Hepatocyte (in vitro differentiated cells): ENCODE data around the gene ZNF775. TPM values are rescaled to one million over a fixed set of nuclear protein-coding genes. Genes with fewer than 3 reads are reported as not detected.

Experiments
- DNase-seq: peaks from one replicate; pipeline ENCODE4 v3.0.0-alpha.2; 2016; ENCODE audit warnings: low spot score
- H2AFZ ChIP-seq: fragments of 200-600 bp; sonication (generic); 2 replicates; pipeline ENCODE4 v1.6.0; 2016; ENCODE audit warnings: antibody characterized with exemption, mild to moderate bottlenecking
- H3K27ac ChIP-seq: fragments of 200-600 bp; sonication (generic); 2 replicates; pipeline ENCODE4 v1.5.1; 2016; ENCODE audit warnings: mild to moderate bottlenecking
- H3K27me3 ChIP-seq: fragments of 200-600 bp; sonication (generic); 2 replicates; pipeline ENCODE4 v1.6.1; 2016
- H3K36me3 ChIP-seq: fragments of 200-600 bp; sonication (generic); replicated peaks from 2 replicates; pipeline ENCODE4 v1.5.1; 2016; ENCODE audit warnings: low read depth; ENCODE audit not compliant: insufficient read depth
- H3K4me1 ChIP-seq: fragments of 200-600 bp; sonication (generic); 2 replicates; pipeline ENCODE4 v1.5.1; 2016; ENCODE audit warnings: mild to moderate bottlenecking, moderate library complexity; ENCODE audit not compliant: insufficient read depth
- H3K4me2 ChIP-seq: fragments of 200-600 bp; sonication (generic); 2 replicates; pipeline ENCODE4 v1.6.0; 2016
- H3K4me3 ChIP-seq: fragments of 200-600 bp; sonication (generic); 2 replicates; pipeline ENCODE4 v1.5.1; 2016; ENCODE audit warnings: mild to moderate bottlenecking
- H3K79me2 ChIP-seq: fragments of 200-600 bp; sonication (generic); 2 replicates; pipeline ENCODE4 v1.6.0; 2017; ENCODE audit warnings: mild to moderate bottlenecking
- H3K9me2 ChIP-seq: fragments of 200-600 bp; sonication (generic); replicated peaks from 2 replicates; pipeline ENCODE4 v1.6.0; 2017; ENCODE audit warnings: mild to moderate bottlenecking; ENCODE audit not compliant: insufficient read depth
- H3K9me3 ChIP-seq: fragments of 200-600 bp; sonication (generic); 2 replicates; pipeline ENCODE4 v1.5.1; 2016; ENCODE audit warnings: low read depth, mild to moderate bottlenecking
- H4K20me1 ChIP-seq: fragments of 200-600 bp; sonication (generic); 2 replicates; pipeline ENCODE4 v1.6.0; 2016; ENCODE audit warnings: mild to moderate bottlenecking; ENCODE audit not compliant: insufficient read depth, poor library complexity, severe bottlenecking
- CTCF ChIP-seq: fragments of 200-600 bp; sonication (generic); IDR thresholded peaks from 2 replicates; pipeline ENCODE4 v1.5.1; 2016; ENCODE audit warnings: antibody characterized with exemption, mild to moderate bottlenecking; ENCODE audit not compliant: poor library complexity
- EZH2 ChIP-seq: fragments of 200-600 bp; sonication (generic); IDR thresholded peaks from 2 replicates; pipeline ENCODE4 v1.6.1; 2016; ENCODE audit warnings: antibody characterized with exemption, mild to moderate bottlenecking, borderline replicate concordance
- EZH2phosphoT487 ChIP-seq: fragments of 200-600 bp; sonication (generic); IDR thresholded peaks from one replicate; pipeline ENCODE4 v1.6.1; 2018; ENCODE audit warnings: antibody characterized with exemption, mild to moderate bottlenecking, low read depth, moderate library complexity; ENCODE audit not compliant: unreplicated experiment, severe bottlenecking
- WGBS: methylation state at CpG from one replicate; pipeline ENCODE4 v1.1.6; 2016; ENCODE audit warnings: low lambda C conversion rate; ENCODE audit errors: missing lambda C conversion rate; 5-methylcytosine and 5-hydroxymethylcytosine counted together
- polyA plus RNA-seq: library from polyadenylated mRNA; unstranded; fragments of >200 nt; fragmentation: Nextera tagmentation; extraction: Ambion mirVana; gene quantifications from 2 replicates; pipeline ENCODE4 v1.2.1, GENCODE V29; 2016
- total RNA-seq: library from RNA; depleted of rRNA; stranded (reverse); fragments of >200 nt; gene quantifications from 2 replicates; pipeline ENCODE4 v1.2.3, GENCODE V29; 2014

The ZNF775 gene
- total and polyA plus RNA-seq, 2 experiments from 2014 or later = 5.2 to 10.6 TPM

GRCh38 chr7:150337659-150338081 lies 41.5 kb upstream of the ZNF775 start:
- H3K9me2 ChIP-seq = no peaks in the 10 kb centered on the region
- H3K4me1 ChIP-seq = peaks cover 26% of the 10 kb centered on the region
- no peaks in the 10 kb centered on the region for H3K36me3 ChIP-seq
- H3K27me3 ChIP-seq = peaks cover 18% of the 10 kb centered on the region
- H3K79me2 ChIP-seq = no peaks in the 10 kb centered on the region
- TF ChIP-seq EZH2phosphoT487 (no peak), EZH2 (no peak), CTCF (no peak)
- H2AFZ ChIP-seq = no peak overlapping the region
- no peak overlapping the region for H3K27ac ChIP-seq
- no peak overlapping the region for H3K4me3 ChIP-seq
- no peaks in the 10 kb centered on the region for H4K20me1 ChIP-seq
- 88% methylated on average over 6 of the region's 6 CpGs for WGBS
- H3K4me2 ChIP-seq = no peak overlapping the region
- DNase-seq = no peak
- H3K9me3 ChIP-seq = no peaks in the 10 kb centered on the region

DNA sequence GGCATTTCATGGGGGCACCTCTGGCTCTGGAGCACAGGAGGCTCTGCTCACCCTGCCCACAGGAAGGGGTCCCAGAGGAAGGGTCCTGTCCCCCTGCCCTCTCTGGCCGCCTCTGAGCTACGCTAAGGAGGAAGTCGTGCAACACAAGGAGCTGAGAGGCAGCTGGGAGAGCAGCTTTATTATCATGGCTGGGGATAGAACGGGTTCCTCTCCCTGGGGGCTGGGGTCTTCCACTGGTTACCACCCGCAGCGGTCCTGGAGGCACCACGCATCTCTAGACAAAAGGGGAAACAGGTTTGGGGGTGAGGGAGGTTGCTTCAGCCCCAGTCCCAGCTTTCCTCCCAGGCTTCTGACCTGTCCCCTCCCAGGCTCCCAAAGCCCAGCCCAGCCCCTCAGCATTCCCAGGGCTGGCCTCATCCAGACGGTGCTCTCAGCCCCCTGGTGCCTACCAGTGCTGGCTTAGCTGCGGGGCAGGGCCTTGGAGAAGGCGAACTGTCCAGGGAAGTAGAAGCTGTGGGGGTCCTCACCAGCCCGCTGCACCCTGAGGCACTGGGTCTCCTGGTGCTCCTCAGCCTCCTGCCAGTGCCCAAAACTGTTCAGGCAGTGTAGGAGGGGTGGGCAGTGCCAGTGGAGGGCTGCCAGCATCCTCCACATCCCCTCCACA lies 40.8 kb upstream of the ZNF775 start:
- no peaks in the 10 kb centered on the region for H3K36me3 ChIP-seq
- H4K20me1 ChIP-seq = no peaks in the 10 kb centered on the region
- no peak overlapping the region for H3K27ac ChIP-seq
- peaks cover 22% of the 10 kb centered on the region for H3K27me3 ChIP-seq
- no peak for DNase-seq
- no peak for TF ChIP-seq EZH2phosphoT487
- TF ChIP-seq EZH2 = no peak
- TF ChIP-seq CTCF = no peak
- H3K4me1 ChIP-seq = peaks cover 26% of the 10 kb centered on the region
- H3K9me3 ChIP-seq = no peaks in the 10 kb centered on the region
- H3K4me2 ChIP-seq = no peak overlapping the region
- no peaks in the 10 kb centered on the region for H3K9me2 ChIP-seq
- no peak overlapping the region for H2AFZ ChIP-seq
- H3K4me3 ChIP-seq = no peak overlapping the region
- H3K79me2 ChIP-seq = no peaks in the 10 kb centered on the region
- WGBS = 86% methylated on average over 11 of the region's 11 CpGs

DNA sequence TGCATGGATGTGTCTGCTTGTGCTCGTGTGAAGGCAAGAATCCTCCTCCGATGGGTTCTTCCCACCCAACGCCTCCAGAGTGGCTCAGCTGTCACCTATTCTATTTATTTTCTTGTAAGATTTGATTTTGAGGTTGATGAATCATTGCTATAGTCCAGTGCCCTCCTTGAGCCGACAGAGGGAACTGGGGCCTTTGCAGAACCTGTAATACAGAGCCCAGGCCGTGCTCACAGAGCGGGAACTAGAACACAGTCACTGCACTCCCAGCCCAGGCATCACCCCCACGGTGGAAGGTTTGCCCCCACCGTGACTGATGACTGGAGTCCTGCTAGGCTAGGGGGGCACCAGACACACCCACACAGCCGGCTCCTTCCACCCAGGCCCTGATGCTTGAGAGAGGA lies 39.7 kb upstream of the ZNF775 start:
- H2AFZ ChIP-seq = no peak overlapping the region

More for the DNA sequence above, 39.7 kb upstream of the ZNF775 start:
- H4K20me1 ChIP-seq = no peaks in the 10 kb centered on the region
- TF ChIP-seq CTCF = no peak
- TF ChIP-seq EZH2phosphoT487 = no peak
- TF ChIP-seq EZH2 = no peak
- no peak overlapping the region for H3K27ac ChIP-seq
- DNase-seq = no peak
- H3K4me3 ChIP-seq = no peak overlapping the region
- H3K9me3 ChIP-seq = no peaks in the 10 kb centered on the region
- H3K4me1 ChIP-seq = peaks cover 26% of the 10 kb centered on the region
- peaks cover 22% of the 10 kb centered on the region for H3K27me3 ChIP-seq
- WGBS = 79% methylated on average over 9 of the region's 9 CpGs
- H3K79me2 ChIP-seq = no peaks in the 10 kb centered on the region
- peak overlapping the region; percentile 89 for H3K4me2 ChIP-seq
- H3K9me2 ChIP-seq = no peaks in the 10 kb centered on the region
- H3K36me3 ChIP-seq = no peaks in the 10 kb centered on the region
